ENCODE data around the gene SCD.
"Not testable (repeated sequence)": the region's sequence is repeated elsewhere in the genome, so short reads cannot be mapped to it uniquely, and the experiment has no call there.

DNA sequence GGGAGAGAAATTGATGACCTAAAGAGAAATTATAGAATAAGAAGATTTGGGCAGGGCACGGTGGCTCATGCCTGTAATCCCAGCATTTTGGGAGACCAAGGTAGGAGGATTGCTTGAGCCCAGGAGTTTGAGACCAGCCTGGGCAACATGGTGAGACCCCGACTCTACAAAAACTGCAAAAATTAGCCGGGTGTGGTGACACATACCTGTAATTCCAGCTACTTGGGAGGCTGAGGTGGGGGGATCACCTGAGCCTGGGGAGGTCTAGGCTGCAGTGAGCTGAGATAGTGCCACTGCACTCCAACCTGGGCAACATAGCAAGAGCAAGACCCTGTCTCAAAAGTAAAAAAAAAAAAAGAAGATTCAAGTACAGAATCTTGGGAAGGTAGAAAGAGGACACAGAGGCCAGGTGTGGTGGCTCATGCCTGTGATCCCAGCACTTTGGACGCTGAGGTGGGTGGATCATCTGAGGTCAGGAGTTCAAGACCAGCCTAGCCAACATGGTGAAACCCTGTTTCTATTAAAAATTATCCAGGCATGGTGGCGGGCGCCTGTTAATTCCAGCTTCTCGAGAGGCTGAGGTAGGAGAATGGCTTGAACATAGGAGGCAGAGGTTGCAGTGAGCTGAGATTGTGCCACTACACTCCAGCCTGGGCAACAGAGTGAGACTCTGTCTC lies 27.8 kb downstream of the SCD start:
- not testable (repeated sequence) for TF ChIP-seq POLR2AphosphoS5, POLR2A, EP300 (IDR thresholded peaks at IDR 0.05)
- TF ChIP-seq, protein P1, sequence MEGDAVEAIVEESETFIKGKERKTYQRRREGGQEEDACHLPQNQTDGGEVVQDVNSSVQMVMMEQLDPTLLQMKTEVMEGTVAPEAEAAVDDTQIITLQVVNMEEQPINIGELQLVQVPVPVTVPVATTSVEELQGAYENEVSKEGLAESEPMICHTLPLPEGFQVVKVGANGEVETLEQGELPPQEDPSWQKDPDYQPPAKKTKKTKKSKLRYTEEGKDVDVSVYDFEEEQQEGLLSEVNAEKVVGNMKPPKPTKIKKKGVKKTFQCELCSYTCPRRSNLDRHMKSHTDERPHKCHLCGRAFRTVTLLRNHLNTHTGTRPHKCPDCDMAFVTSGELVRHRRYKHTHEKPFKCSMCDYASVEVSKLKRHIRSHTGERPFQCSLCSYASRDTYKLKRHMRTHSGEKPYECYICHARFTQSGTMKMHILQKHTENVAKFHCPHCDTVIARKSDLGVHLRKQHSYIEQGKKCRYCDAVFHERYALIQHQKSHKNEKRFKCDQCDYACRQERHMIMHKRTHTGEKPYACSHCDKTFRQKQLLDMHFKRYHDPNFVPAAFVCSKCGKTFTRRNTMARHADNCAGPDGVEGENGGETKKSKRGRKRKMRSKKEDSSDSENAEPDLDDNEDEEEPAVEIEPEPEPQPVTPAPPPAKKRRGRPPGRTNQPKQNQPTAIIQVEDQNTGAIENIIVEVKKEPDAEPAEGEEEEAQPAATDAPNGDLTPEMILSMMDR (IDR thresholded peaks at IDR 0.05), result not testable (repeated sequence)

Data from upper lobe of left lung (tissue), 4 donors.